H9 (cell line): ENCODE results near the gene ABCA13. TPM values are rescaled to one million over a fixed set of nuclear protein-coding genes. Genes with fewer than 3 reads are reported as not detected.
A peak's percentile ranks its signal among the peaks of the same experiment; 100 is the strongest.

Source experiments
- DNase-seq: peaks from one replicate; pipeline ENCODE4 v3.0.0-alpha.2; 2017
- H2AFZ ChIP-seq: one replicate; pipeline ENCODE4 v1.6.1; 2013; ENCODE audit warnings: mild to moderate bottlenecking, low read length, control low read depth, moderate library complexity
- H2AK5ac ChIP-seq: 2 replicates; pipeline ENCODE4 v1.6.1; 2013; ENCODE audit warnings: low read length, control low read depth, mixed read lengths; ENCODE audit not compliant: insufficient read length
- H2BK120ac ChIP-seq: one replicate; pipeline ENCODE4 v1.6.1; 2013; ENCODE audit warnings: low read depth, mild to moderate bottlenecking, low read length, control low read depth, inconsistent platforms; ENCODE audit not compliant: poor library complexity, severe bottlenecking
- H2BK12ac ChIP-seq: 2 replicates; pipeline ENCODE4 v1.6.1; 2013; ENCODE audit warnings: low read length, control low read depth, mixed read lengths, low read depth; ENCODE audit not compliant: insufficient read length
- H2BK15ac ChIP-seq: 2 replicates; pipeline ENCODE4 v1.6.1; 2013; ENCODE audit warnings: low read depth, low read length, control low read depth
- H2BK20ac ChIP-seq: one replicate; pipeline ENCODE4 v1.6.1; 2013; ENCODE audit warnings: low read depth, mild to moderate bottlenecking, low read length, control low read depth, inconsistent platforms; ENCODE audit not compliant: poor library complexity, severe bottlenecking
- H2BK5ac ChIP-seq: 2 replicates; pipeline ENCODE4 v1.6.1; 2013; ENCODE audit warnings: low read length, control low read depth, mixed read lengths; ENCODE audit not compliant: insufficient read length
- H3K14ac ChIP-seq: 2 replicates; pipeline ENCODE4 v1.6.1; 2013; ENCODE audit warnings: low read length, control low read depth; ENCODE audit not compliant: insufficient read depth
- H3K18ac ChIP-seq: 2 replicates; pipeline ENCODE4 v1.6.1; 2013; ENCODE audit warnings: low read depth, mild to moderate bottlenecking, mixed read lengths, low read length, control low read depth; ENCODE audit not compliant: insufficient read length
- H3K23ac ChIP-seq: 2 replicates; pipeline ENCODE4 v1.6.1; 2013; ENCODE audit warnings: low read length, control low read depth, mixed read lengths, low read depth; ENCODE audit not compliant: insufficient read length
- H3K23me2 ChIP-seq: 2 replicates; pipeline ENCODE4 v1.6.1; 2013; ENCODE audit warnings: low read depth, mild to moderate bottlenecking, mixed read lengths, low read length, control low read depth; ENCODE audit not compliant: insufficient read length, poor library complexity, severe bottlenecking
- H3K27ac ChIP-seq: 2 replicates; pipeline ENCODE4 v1.5.1; 2013; ENCODE audit warnings: low read length, control low read depth, mixed read lengths, low read depth; ENCODE audit not compliant: insufficient read length
- H3K27me3 ChIP-seq: 2 replicates; pipeline ENCODE4 v1.6.1; 2013; ENCODE audit warnings: low read length, control low read depth, inconsistent platforms; ENCODE audit not compliant: insufficient read depth
- H3K4ac ChIP-seq: 2 replicates; pipeline ENCODE4 v1.6.1; 2013; ENCODE audit warnings: low read depth, mild to moderate bottlenecking, control low read depth, inconsistent platforms, low read length, moderate library complexity
- H3K4me1 ChIP-seq: 2 replicates; pipeline ENCODE4 v1.6.1; 2013; ENCODE audit warnings: low read length, control low read depth, inconsistent platforms; ENCODE audit not compliant: insufficient read depth
- H3K4me2 ChIP-seq: 2 replicates; pipeline ENCODE4 v1.6.1; 2013; ENCODE audit warnings: low read length, control low read depth, mixed read lengths; ENCODE audit not compliant: insufficient read length, insufficient read depth
- H3K56ac ChIP-seq: 2 replicates; pipeline ENCODE4 v1.6.1; 2013; ENCODE audit warnings: low read depth, mild to moderate bottlenecking, mixed read lengths, low read length, control low read depth; ENCODE audit not compliant: insufficient read length
- H3K79me1 ChIP-seq: 2 replicates; pipeline ENCODE4 v1.6.1; 2013; ENCODE audit warnings: low read depth, mild to moderate bottlenecking, moderate library complexity, low read length, control low read depth, inconsistent platforms; ENCODE audit not compliant: insufficient read depth, poor library complexity, severe bottlenecking
- H3K79me2 ChIP-seq: 2 replicates; pipeline ENCODE4 v1.6.1; 2013; ENCODE audit warnings: low read length, control low read depth, inconsistent platforms; ENCODE audit not compliant: insufficient read depth
- H3K9ac ChIP-seq: 2 replicates; pipeline ENCODE4 v1.6.1; 2013; ENCODE audit warnings: low read length, control low read depth, mixed read lengths; ENCODE audit not compliant: insufficient read length; ENCODE audit errors: extremely low read depth
- H3K9me3 ChIP-seq: one replicate; pipeline ENCODE4 v1.6.1; 2013; ENCODE audit warnings: low read depth, low read length, inconsistent platforms; ENCODE audit not compliant: control insufficient read depth
- H3T11ph ChIP-seq: one replicate; pipeline ENCODE4 v1.6.1; 2013; ENCODE audit warnings: mild to moderate bottlenecking, low read length, control low read depth, inconsistent platforms
- H4K20me1 ChIP-seq: one replicate; pipeline ENCODE4 v1.6.1; 2013; ENCODE audit not compliant: control insufficient read depth, insufficient read length, insufficient read depth
- H4K5ac ChIP-seq: 2 replicates; pipeline ENCODE4 v1.6.1; 2013; ENCODE audit warnings: low read depth, mild to moderate bottlenecking, mixed read lengths, low read length, control low read depth; ENCODE audit not compliant: insufficient read length
- H4K8ac ChIP-seq: replicated peaks from 2 replicates; pipeline ENCODE4 v1.6.1; 2013; ENCODE audit warnings: low read length, control low read depth, mixed read lengths, low read depth; ENCODE audit not compliant: insufficient read length
- H4K91ac ChIP-seq: 2 replicates; pipeline ENCODE4 v1.6.1; 2013; ENCODE audit warnings: low read depth, mild to moderate bottlenecking, moderate library complexity, mixed read lengths, low read length, control low read depth; ENCODE audit not compliant: insufficient read length
- H3K27ac Mint-ChIP-seq, 3 experiments: 2 replicates in 2 of 3; 3 replicates in 1 of 3; pipeline ENCODE4 v1.8.0; 2020 to 2021; ENCODE audit warnings: mixed read lengths in 3 of 3, mild to moderate bottlenecking in 1 of 3, moderate library complexity in 1 of 3
- H3K27me3 Mint-ChIP-seq: 2 replicates; pipeline ENCODE4 v1.8.0; 2021; ENCODE audit warnings: low read depth, mild to moderate bottlenecking, moderate library complexity, mixed read lengths
- H3K36me3 Mint-ChIP-seq, 3 experiments: 2 replicates in 2 of 3; 3 replicates in 1 of 3; pipeline ENCODE4 v1.8.0; 2020 to 2021; ENCODE audit warnings: low read depth in 3 of 3, mixed read lengths in 3 of 3; ENCODE audit not compliant: insufficient read depth in 1 of 3
- H3K4me1 Mint-ChIP-seq, 2 experiments: 2 replicates each; pipeline ENCODE4 v1.8.0; 2020; ENCODE audit warnings: mixed read lengths in 2 of 2
- H3K4me3 Mint-ChIP-seq, 2 experiments: 2 replicates in 1 of 2; 3 replicates in 1 of 2; pipeline ENCODE4 v1.8.0; 2020 to 2021; ENCODE audit warnings: mild to moderate bottlenecking in 2 of 2, mixed read lengths in 2 of 2, moderate library complexity in 1 of 2
- H3K9me3 Mint-ChIP-seq, 2 experiments: 2 replicates in 1 of 2; 3 replicates in 1 of 2; pipeline ENCODE4 v1.8.0; 2020; ENCODE audit warnings: mild to moderate bottlenecking in 2 of 2, mixed read lengths in 2 of 2, moderate library complexity in 1 of 2
- whole genome bisulfite sequencing: extraction: QIAGEN DNeasy Blood & Tissue Kit; methylation state at CpG from one replicate; pipeline ENCODE4 v1.1.7; 2013; ENCODE audit warnings: missing lambda C conversion rate, low lambda C conversion rate, mixed read lengths; ENCODE audit not compliant: insufficient read length; ENCODE audit errors: extremely low coverage; 5-methylcytosine and 5-hydroxymethylcytosine counted together
- total RNA-seq: library from RNA; stranded (reverse); gene quantifications from 2 replicates; pipeline ENCODE4 v1.2.1, GENCODE V29; 2021
- TF ChIP-seq, protein P1 (sequence below): fragments of 200-600 bp; sonication (generic); conservative IDR thresholded peaks from 3 replicates; pipeline ENCODE4 v1.8.0; 2021; ENCODE audit warnings: antibody characterized with exemption, mild to moderate bottlenecking

The ABCA13 gene
- total RNA-seq, 1 experiment from 2014 or later, result 0.11 TPM

DNA sequence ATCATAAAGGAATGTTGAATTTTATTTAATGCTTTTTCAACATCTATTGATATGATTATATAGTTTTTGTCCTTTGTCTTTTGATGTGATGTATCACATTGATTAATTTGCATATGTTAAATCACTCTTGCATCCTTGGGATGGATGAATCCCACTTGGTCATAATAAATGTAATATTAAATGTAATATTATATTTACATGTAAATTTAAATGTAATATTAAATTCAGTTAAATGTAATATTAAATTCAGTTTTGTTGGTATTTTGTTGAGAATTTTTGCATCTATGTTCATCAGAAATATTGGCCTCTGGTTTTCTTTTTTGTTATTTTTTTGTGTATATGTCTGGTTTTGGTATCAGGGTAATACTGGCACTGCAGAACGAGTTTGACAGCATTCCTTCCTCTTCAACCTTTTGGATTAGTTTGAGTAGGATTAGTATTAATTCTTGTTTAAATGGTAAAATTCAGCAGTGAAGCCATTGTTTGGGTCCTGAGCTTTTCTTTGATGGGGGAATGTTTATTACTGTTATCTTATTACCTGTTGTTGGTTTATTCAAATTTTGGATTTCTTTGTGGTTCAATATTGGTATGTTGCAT is 37.8 kb downstream of the ABCA13 start:
- Mint-ChIP-seq H3K4me1 (peaks cover 4 to 10% of the 10 kb centered on the region in 2 experiments), H3K36me3 (peaks cover 4 to 23% (median 4%) of the 10 kb centered on the region in 3 experiments; a peak in 4 of 7 replicates), H3K27me3 (no peaks in the 10 kb centered on the region), H3K27ac (peak overlapping the region in 1 of 3 experiments; percentile 49; a peak in 1 of 7 replicates), H3K4me3 (no peak overlapping the region), H3K9me3 (peaks cover 18 to 23% of the 10 kb centered on the region in 2 experiments)
- H2BK12ac ChIP-seq, result no peak overlapping the region
- H3K79me2 ChIP-seq, result no peaks in the 10 kb centered on the region
- H2AK5ac ChIP-seq, result no peak overlapping the region
- H3K79me1 ChIP-seq, result no peaks in the 10 kb centered on the region
- H2BK5ac ChIP-seq, result no peak overlapping the region
- TF ChIP-seq, protein P1, sequence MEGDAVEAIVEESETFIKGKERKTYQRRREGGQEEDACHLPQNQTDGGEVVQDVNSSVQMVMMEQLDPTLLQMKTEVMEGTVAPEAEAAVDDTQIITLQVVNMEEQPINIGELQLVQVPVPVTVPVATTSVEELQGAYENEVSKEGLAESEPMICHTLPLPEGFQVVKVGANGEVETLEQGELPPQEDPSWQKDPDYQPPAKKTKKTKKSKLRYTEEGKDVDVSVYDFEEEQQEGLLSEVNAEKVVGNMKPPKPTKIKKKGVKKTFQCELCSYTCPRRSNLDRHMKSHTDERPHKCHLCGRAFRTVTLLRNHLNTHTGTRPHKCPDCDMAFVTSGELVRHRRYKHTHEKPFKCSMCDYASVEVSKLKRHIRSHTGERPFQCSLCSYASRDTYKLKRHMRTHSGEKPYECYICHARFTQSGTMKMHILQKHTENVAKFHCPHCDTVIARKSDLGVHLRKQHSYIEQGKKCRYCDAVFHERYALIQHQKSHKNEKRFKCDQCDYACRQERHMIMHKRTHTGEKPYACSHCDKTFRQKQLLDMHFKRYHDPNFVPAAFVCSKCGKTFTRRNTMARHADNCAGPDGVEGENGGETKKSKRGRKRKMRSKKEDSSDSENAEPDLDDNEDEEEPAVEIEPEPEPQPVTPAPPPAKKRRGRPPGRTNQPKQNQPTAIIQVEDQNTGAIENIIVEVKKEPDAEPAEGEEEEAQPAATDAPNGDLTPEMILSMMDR, result no peak
- no peaks in the 10 kb centered on the region for H3K4me1 ChIP-seq
- no peaks in the 10 kb centered on the region for H4K20me1 ChIP-seq
- no peak overlapping the region for H3K18ac ChIP-seq
- DNase-seq, result no peak
- H4K8ac ChIP-seq, result no peak overlapping the region
- no peaks in the 10 kb centered on the region for H3K23me2 ChIP-seq
- H3K9me3 ChIP-seq, result no peaks in the 10 kb centered on the region
- no peak overlapping the region for H2BK20ac ChIP-seq
- no peak overlapping the region for H2BK120ac ChIP-seq
- no peak overlapping the region for H4K91ac ChIP-seq
- no peak overlapping the region for H3K56ac ChIP-seq
- H3T11ph ChIP-seq, result no peak overlapping the region
- no CpG with 5 or more reads among the region's 1 CpG for WGBS
- no peak overlapping the region for H2AFZ ChIP-seq
- H3K4ac ChIP-seq, result no peak overlapping the region
- no peak overlapping the region for H3K27ac ChIP-seq
- H3K9ac ChIP-seq, result no peak overlapping the region
- H3K14ac ChIP-seq, result no peak overlapping the region
- H4K5ac ChIP-seq, result no peak overlapping the region
- H3K27me3 ChIP-seq, result no peaks in the 10 kb centered on the region
- no peak overlapping the region for H2BK15ac ChIP-seq
- H3K4me2 ChIP-seq, result no peak overlapping the region
- no peak overlapping the region for H3K23ac ChIP-seq
